DND-41 (cell line): Measurements from ENCODE around the gene WASHC2C.
"Not testable (repeated sequence)": the region's sequence is repeated elsewhere in the genome, so short reads cannot be mapped to it uniquely, and the experiment has no call there.

Experiments
- ATAC-seq: fragments of 200-7000 bp; cut with Tn5 transposase; 3 replicates; pipeline ENCODE4 v1.9.1; 2021; ENCODE audit warnings: low read depth; ENCODE audit not compliant: insufficient read depth
- DNase-seq: peaks from one replicate; pipeline ENCODE4 v3.0.0-alpha.2; 2020
- H2AFZ ChIP-seq: 2 replicates; pipeline ENCODE4 v1.6.0; 2012; ENCODE audit warnings: low read depth, low read length
- H3K27ac ChIP-seq: 2 replicates; pipeline ENCODE4 v1.5.1; 2012; ENCODE audit warnings: low read length, inconsistent platforms
- H3K27me3 ChIP-seq: fragments of 200-600 bp; sonication (generic); 2 replicates; pipeline ENCODE4 v1.6.0; 2012; ENCODE audit warnings: low read length, mild to moderate bottlenecking, inconsistent platforms; ENCODE audit not compliant: insufficient read depth, poor library complexity
- H3K36me3 ChIP-seq: 2 replicates; pipeline ENCODE4 v1.5.1; 2012; ENCODE audit warnings: low read length, inconsistent platforms; ENCODE audit not compliant: insufficient read depth
- H3K4me1 ChIP-seq: 2 replicates; pipeline ENCODE4 v1.5.1; 2012; ENCODE audit warnings: mild to moderate bottlenecking, low read length; ENCODE audit not compliant: insufficient read depth
- H3K4me2 ChIP-seq: 2 replicates; pipeline ENCODE4 v1.6.0; 2012; ENCODE audit warnings: mild to moderate bottlenecking, moderate library complexity, low read length, inconsistent platforms; ENCODE audit not compliant: insufficient read depth
- H3K4me3 ChIP-seq, 2 experiments: fragments of 200-600 bp in 1 of 2; shearing (Covaris generic) in 1 of 2; 2 replicates each; pipeline ENCODE4 v1.5.1; 2012 to 2016; ENCODE audit warnings: inconsistent platforms in 2 of 2, low read length in 2 of 2, mild to moderate bottlenecking in 2 of 2, low read depth in 1 of 2, moderate library complexity in 1 of 2
- H3K79me2 ChIP-seq: 2 replicates; pipeline ENCODE4 v1.6.0; 2012; ENCODE audit warnings: low read length, inconsistent platforms; ENCODE audit not compliant: insufficient read depth
- H3K9ac ChIP-seq: 2 replicates; pipeline ENCODE4 v1.6.0; 2012; ENCODE audit warnings: low read depth, mild to moderate bottlenecking, inconsistent platforms, low read length, moderate library complexity
- H3K9me3 ChIP-seq: 2 replicates; pipeline ENCODE4 v1.5.1; 2012; ENCODE audit warnings: low read length, moderate library complexity, mild to moderate bottlenecking, inconsistent platforms; ENCODE audit not compliant: insufficient read depth, severe bottlenecking
- H4K20me1 ChIP-seq: 2 replicates; pipeline ENCODE4 v1.6.0; 2012; ENCODE audit warnings: low read length; ENCODE audit not compliant: insufficient read depth

WASHC2C gene

DNA sequence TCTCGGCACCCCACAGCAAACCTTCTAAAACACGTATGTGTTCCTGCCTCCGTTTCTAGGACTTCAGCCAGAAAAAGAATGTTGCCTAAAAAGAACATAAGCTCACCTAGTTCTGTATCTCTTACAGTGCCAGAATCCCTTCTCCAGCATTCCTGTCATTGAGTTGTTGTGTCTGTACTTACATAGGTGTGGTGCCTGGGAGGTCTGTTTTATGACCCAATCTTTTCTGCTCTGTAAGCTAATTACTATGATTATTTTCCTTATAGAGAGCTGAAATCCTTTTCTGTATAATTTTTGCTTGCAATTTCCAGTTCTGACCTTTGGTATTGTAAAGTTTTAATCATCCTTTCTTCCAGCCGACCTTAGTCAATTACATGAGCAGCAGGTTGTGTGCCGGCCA lies 28.0 kb downstream of the WASHC2C start:
- H3K79me2 ChIP-seq, H3K36me3 ChIP-seq, H3K9ac ChIP-seq, DNase-seq, H3K27ac ChIP-seq, H3K27me3 ChIP-seq, H3K4me1 ChIP-seq, H2AFZ ChIP-seq, H3K9me3 ChIP-seq, H3K4me3 ChIP-seq, H4K20me1 ChIP-seq, ATAC-seq, H3K4me2 ChIP-seq: not testable (repeated sequence)

DNA sequence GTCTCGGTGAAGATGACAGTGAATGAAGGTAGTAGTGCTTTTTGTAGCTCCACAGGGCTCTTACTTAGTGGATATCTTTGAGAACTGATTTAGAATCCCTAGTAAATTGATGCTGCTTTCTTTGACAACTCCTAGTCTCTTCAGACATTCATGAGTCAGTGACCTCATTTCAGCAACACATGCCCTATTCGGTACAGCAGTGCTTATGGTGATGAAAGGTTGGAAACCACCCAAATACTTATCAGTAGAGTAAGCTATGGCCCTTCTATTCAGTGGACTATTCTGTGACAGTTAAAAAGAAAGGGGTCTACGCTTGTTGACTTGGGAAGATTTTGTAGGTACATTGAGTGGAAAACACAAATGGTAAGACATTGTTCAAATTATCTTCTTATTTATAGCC lies 29.0 kb downstream of the WASHC2C start:
- not testable (repeated sequence) for H3K4me3 ChIP-seq, H3K9me3 ChIP-seq, H3K27ac ChIP-seq, H3K9ac ChIP-seq, DNase-seq, ATAC-seq, H3K79me2 ChIP-seq, H3K36me3 ChIP-seq, H2AFZ ChIP-seq, H3K4me1 ChIP-seq, H3K4me2 ChIP-seq, H4K20me1 ChIP-seq, H3K27me3 ChIP-seq

DNA sequence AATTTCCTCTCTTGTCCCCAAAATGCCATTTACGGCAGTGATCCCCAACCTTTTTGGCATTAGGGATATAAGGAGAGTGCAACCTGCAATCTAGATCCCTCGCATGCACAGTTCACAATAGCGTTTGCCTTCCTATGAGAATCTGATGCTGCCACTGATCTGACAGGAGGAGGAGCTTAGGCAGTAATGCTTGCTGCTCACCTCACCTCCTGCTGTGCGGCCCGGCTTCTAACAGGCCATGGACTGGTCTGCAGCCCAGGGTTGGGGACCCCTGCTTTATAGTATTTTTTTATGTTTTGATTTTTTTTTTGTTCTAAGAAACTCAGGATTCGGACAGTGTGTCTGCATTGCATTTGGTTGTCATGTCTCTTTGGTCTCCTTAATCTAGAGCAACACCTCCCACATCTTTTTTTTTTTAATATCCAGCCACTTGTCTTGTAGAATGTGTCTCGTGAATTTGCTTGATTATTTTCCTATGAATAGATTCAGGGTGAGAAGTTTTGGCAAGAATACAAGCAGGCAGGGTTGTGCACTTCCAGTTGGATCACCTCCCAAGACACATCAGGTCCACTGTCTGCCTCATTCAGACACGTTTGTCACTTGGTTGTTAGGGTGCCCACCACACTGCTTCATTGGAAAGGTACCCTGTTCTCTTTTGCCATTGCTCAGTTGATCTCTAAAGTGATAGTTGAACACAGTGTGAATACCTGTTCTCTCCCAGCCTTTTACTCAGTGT lies 30.8 kb downstream of the WASHC2C start:
- H3K4me1 ChIP-seq, H3K9me3 ChIP-seq, H3K27ac ChIP-seq, H2AFZ ChIP-seq, H3K4me3 ChIP-seq, H3K36me3 ChIP-seq, DNase-seq, H3K4me2 ChIP-seq, H3K27me3 ChIP-seq, H4K20me1 ChIP-seq, H3K9ac ChIP-seq, H3K79me2 ChIP-seq, ATAC-seq: not testable (repeated sequence)

DNA sequence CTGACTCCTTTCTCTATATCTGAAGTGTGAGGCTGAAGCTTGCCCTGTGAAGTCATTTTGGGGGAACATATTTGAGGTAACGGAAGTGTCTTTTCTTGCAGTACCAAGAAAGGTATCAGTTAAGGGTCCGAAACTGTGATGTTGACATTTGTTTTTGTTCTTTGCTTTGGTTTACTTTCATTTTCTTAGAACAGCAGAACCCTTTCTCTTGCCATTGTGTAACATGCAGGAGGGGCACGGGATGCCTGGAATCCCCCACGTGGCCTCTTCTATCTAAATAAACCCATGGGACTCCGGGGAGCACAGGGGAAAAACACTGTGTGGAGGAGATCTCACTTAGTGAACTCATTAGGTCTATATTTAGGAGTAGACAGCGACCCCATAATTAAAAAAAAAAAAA lies 34.6 kb downstream of the WASHC2C start:
- ATAC-seq, DNase-seq, H3K79me2 ChIP-seq, H4K20me1 ChIP-seq, H3K27me3 ChIP-seq, H3K4me2 ChIP-seq, H2AFZ ChIP-seq, H3K4me1 ChIP-seq, H3K36me3 ChIP-seq, H3K9ac ChIP-seq, H3K27ac ChIP-seq, H3K4me3 ChIP-seq, H3K9me3 ChIP-seq: not testable (repeated sequence)

DNA sequence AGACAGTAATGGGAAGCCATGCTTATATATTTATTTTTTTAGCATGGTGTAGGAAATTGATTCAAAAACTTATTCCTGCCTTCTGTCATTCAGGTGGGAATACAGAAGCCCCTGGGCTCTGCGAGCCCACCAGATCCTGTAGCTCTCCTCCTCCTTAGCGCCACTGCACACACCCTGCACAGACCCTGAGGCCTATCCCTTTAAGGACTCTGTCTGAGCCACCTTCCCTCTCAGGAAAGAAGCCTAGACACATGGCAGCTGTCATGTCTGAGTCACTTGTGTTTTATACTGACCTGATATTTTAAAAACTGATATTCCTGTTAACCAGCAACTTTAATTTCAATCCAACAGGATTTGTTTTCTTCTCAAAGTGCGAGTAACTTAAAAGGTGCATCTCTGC lies 36.0 kb downstream of the WASHC2C start:
- H3K27me3 ChIP-seq, ATAC-seq, H2AFZ ChIP-seq, H3K4me1 ChIP-seq, H3K36me3 ChIP-seq, H4K20me1 ChIP-seq, H3K4me3 ChIP-seq, H3K79me2 ChIP-seq, H3K4me2 ChIP-seq, H3K9me3 ChIP-seq, H3K9ac ChIP-seq, H3K27ac ChIP-seq, DNase-seq: not testable (repeated sequence)

DNA sequence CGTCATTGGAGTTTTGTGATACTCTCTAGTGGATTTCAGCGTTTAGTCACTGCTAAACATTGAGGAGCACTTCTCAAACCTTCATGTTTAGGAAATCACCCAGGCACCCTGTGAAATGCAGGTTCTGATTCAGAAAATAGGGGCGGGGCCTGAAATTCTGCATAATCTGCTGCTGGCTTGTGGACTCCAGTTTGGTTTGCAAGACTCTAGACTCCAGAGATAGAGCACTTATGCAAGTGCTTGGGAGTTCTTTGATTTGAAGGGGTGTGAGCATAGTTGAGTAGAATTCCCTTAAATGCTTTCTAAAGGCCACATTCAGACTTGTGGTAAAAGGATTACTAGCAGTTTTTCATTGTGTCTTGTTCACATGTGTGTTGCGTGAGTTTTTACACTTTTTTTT lies 41.3 kb downstream of the WASHC2C start:
- not testable (repeated sequence) for H3K9ac ChIP-seq, H3K27ac ChIP-seq, ATAC-seq, H3K36me3 ChIP-seq, H4K20me1 ChIP-seq, H3K4me3 ChIP-seq, H3K27me3 ChIP-seq, H3K4me1 ChIP-seq, H3K4me2 ChIP-seq, H3K9me3 ChIP-seq, H3K79me2 ChIP-seq, H2AFZ ChIP-seq, DNase-seq

DNA sequence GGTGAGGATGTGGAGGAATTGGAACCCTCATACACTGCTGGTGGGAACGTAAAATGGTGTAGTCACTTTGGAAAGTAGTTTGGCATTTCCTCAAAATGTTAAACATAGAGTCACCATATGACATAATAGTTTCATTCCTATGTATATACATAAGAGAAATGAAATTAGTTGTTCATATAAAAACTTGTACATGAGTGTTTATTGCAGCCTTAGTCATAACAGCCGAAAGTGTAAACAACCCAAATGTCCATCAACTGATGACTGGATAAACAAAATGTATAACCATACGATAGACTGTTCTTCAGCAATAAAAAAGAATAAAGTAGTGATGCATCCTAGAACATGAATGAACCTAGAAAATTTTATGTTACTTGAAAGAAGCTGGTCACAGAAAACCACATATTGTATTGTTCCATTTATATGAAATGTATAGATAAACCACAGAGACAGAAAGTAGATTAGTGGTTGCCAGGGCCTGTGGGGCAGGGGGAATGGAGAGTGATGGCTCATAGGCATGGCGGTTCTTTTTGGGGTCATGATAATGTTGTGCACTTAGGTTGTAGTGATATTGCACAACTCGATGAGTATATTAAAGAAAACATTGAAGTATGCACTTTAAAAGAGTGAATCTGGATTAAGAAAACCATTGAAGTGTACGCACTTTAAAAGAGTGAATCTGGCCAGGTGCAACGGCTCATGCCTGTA lies 44.8 kb downstream of the WASHC2C start:
- H3K4me2 ChIP-seq, H3K9me3 ChIP-seq, H4K20me1 ChIP-seq, DNase-seq, H2AFZ ChIP-seq, ATAC-seq, H3K4me3 ChIP-seq, H3K9ac ChIP-seq, H3K27ac ChIP-seq, H3K4me1 ChIP-seq, H3K79me2 ChIP-seq, H3K27me3 ChIP-seq, H3K36me3 ChIP-seq: not testable (repeated sequence)

DNA sequence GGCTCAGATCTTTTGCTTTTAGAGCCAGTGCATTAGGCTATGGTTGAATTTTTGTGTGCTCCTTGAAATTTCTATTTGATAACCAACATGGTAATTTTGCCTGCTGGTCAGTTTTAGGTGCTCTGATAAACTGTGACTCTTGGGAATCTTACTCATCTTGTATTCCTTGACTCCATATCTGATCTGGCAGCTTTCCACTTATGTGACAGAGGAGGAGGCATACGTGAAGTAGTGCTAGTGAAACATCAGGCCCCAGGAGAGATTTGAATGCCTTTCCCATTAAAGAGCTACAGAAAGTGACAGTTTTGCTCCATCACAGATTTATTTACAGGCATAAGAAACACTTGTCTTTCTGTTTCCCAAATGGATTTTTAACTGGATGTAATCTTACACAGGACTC lies 59.2 kb downstream of the WASHC2C start:
- H3K4me3 ChIP-seq, H4K20me1 ChIP-seq, H3K27ac ChIP-seq, H3K9ac ChIP-seq, H2AFZ ChIP-seq, H3K4me1 ChIP-seq, H3K27me3 ChIP-seq, H3K4me2 ChIP-seq, H3K9me3 ChIP-seq, H3K36me3 ChIP-seq, H3K79me2 ChIP-seq, ATAC-seq, DNase-seq: not testable (repeated sequence)
